CMK (cell line): Measurements from ENCODE around the gene MRPS17.

Experiments
- DNase-seq: peaks from one replicate; pipeline ENCODE4 v3.0.0-alpha.2; 2010; ENCODE audit warnings: low read depth

Gene MRPS17

GRCh38 chr7:55970978-55971377 is 19.3 kb downstream of the MRPS17 start:
- no peak for DNase-seq

GRCh38 chr7:55973747-55974250 is 22.1 kb downstream of the MRPS17 start:
- no peak for DNase-seq

- DNase-seq = no peak
Measured at GRCh38 chr7:55975988-55976633, 24.4 kb downstream of the MRPS17 start.

- no peak for DNase-seq
Measured at GRCh38 chr7:55977831-55978230, 26.2 kb downstream of the MRPS17 start.

GRCh38 chr7:55980266-55980665 is 28.6 kb downstream of the MRPS17 start:
- no peak for DNase-seq

- DNase-seq = no peak
Measured at GRCh38 chr7:55983537-55983936, 31.9 kb downstream of the MRPS17 start.

GRCh38 chr7:55992346-55992745 is 40.7 kb downstream of the MRPS17 start:
- DNase-seq = no peak

GRCh38 chr7:55996856-55997500 is 45.3 kb downstream of the MRPS17 start:
- DNase-seq = no peak

GRCh38 chr7:56003749-56004148 is 52.1 kb downstream of the MRPS17 start:
- no peak for DNase-seq
